ENCODE results near the gene MAP4K4. TPM values are rescaled to one million over a fixed set of nuclear protein-coding genes. Genes with fewer than 3 reads are reported as not detected.

The MAP4K4 gene
- total and polyA plus RNA-seq, 2 donors: 22.4 to 30.9 TPM

DNA sequence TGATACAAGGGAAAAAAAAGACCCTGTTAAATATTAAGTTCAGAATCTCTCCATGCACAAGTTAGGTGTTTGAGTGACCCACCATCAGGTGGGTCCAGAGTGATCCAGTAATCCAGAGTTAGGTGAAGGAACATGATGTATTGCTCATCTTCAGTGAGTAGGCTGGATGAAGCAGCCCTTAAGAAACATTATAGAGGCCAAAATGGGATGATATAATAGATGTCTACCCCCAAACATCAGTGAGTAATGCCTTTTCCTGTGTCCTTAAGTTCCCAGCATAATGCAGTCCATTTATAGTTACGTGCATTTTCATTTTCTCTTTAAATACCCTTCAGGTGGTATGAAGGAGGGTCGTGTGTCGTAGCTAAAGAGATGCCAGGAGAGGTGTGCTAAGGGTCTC lies 89.6 kb downstream of the MAP4K4 start:
- H3K9me3 ChIP-seq (ENCODE audit: control insufficient read depth in 2 of 2, insufficient read depth in 1 of 2, low read length in 1 of 2): no peaks in the 10 kb centered on the region
- 95% methylated on average over 3 of the region's 3 CpGs for WGBS
- H3K4me1 ChIP-seq (ENCODE audit: control insufficient read depth in 2 of 2, insufficient read depth in 2 of 2, low read length in 2 of 2): peaks cover 0 to 3% of the 10 kb centered on the region in 2 donors

DNA sequence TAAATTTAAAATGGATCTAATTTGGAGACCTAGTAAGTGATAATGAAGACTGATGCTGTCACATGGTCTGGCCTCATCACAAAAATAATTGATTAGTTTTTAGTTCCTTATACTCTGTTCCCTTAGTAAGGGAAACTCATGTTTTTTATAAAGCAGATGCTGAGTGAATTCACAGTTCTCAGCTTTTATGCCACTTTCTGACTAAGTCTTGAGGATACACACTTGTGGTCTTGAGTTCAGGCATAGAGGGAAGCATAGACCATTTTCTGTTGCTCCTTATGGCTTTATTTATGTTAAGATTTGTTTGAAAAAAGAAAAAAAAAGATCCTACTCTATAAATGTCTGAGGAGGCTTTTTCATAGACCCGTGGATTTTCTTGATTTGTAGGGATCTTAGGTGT lies 91.1 kb downstream of the MAP4K4 start:
- no peak overlapping the region for H3K27ac ChIP-seq (ENCODE audit: low read depth in 1 of 2, low read length in 1 of 2)
- H3K4me3 ChIP-seq (ENCODE audit: low read length in 2 of 2): no peak overlapping the region
- H3K36me3 ChIP-seq (ENCODE audit: control insufficient read depth in 2 of 2, insufficient read depth in 2 of 2, low read length in 1 of 2): peaks cover 0 to 16% of the 10 kb centered on the region in 2 donors
- no peaks in the 10 kb centered on the region for H3K27me3 ChIP-seq (ENCODE audit: control insufficient read depth in 2 of 2, insufficient read depth in 1 of 2, low read length in 1 of 2)
- H3K9me3 ChIP-seq (ENCODE audit: control insufficient read depth in 2 of 2, insufficient read depth in 1 of 2, low read length in 1 of 2): no peaks in the 10 kb centered on the region
- DNase-seq (ENCODE audit: low read depth in 6 of 9, low spot score in 9 of 9): no peak
- 97% methylated on average over 1 of the region's 1 CpG for WGBS
- no peaks in the 10 kb centered on the region for H3K4me1 ChIP-seq (ENCODE audit: control insufficient read depth in 2 of 2, insufficient read depth in 2 of 2, low read length in 2 of 2)

More for the DNA sequence above, 89.6 kb downstream of the MAP4K4 start:
- Histone ChIP-seq H3K27ac (ENCODE audit: low read depth in 1 of 2, low read length in 1 of 2) (no peak overlapping the region), H3K4me3 (ENCODE audit: low read length in 2 of 2) (no peak overlapping the region), H3K27me3 (ENCODE audit: control insufficient read depth in 2 of 2, insufficient read depth in 1 of 2, low read length in 1 of 2) (no peaks in the 10 kb centered on the region), H3K36me3 (ENCODE audit: control insufficient read depth in 2 of 2, insufficient read depth in 2 of 2, low read length in 1 of 2) (peaks cover 0 to 14% of the 10 kb centered on the region in 2 donors)
- DNase-seq (ENCODE audit: low read depth in 6 of 9, low spot score in 9 of 9): no peak

DNA sequence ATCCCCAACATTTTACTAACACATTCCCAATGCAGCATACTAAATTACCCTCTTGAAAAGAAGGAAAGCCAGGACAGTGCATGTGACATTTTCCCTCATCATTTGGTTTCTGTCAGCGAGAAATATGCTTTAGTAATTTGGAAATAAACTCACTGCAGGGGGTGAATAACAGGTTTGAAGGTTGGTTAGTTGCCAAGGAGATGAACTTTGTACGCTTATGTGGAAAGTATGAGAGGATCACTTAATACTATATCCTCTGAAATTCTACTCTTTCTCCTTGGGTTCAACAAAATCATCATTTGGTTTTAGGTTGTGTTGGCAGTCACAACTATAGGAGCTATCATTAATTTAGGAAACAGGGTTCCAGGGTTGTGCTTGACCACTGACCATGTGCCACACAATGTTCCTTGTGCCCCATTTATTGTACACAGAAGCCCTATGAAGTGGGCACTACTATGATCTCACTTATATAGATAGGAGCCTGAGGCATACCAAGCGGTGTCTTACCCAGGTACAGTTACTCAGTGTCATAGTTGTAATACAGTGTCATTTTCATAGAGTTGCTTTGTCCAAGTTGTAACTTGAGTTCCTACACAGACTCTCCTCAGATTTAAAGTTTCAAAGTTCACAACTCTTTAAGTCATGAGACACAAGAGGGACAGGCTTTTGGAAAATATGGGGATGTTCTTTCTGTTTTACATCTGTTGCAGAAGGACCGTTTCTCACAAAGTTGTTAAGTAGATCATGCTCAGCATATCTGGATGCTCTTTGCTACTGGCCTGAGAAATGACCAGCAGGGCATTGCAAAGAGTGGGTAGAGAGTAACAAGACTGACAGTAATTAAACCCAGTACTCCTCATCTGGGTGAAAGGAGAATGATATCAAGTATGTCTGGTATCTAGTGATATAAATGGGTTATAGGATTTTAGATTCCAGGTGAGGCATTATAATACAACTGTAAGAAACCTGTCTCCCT lies 91.8 kb downstream of the MAP4K4 start:
- WGBS: 96% methylated on average over 4 of the region's 4 CpGs
- H3K4me3 ChIP-seq (ENCODE audit: low read length in 2 of 2): no peak overlapping the region
- H3K36me3 ChIP-seq (ENCODE audit: control insufficient read depth in 2 of 2, insufficient read depth in 2 of 2, low read length in 1 of 2): peaks cover 0 to 16% of the 10 kb centered on the region in 2 donors
- DNase-seq (ENCODE audit: low read depth in 6 of 9, low spot score in 9 of 9): no peak
- no peaks in the 10 kb centered on the region for H3K27me3 ChIP-seq (ENCODE audit: control insufficient read depth in 2 of 2, insufficient read depth in 1 of 2, low read length in 1 of 2)
- no peaks in the 10 kb centered on the region for H3K4me1 ChIP-seq (ENCODE audit: control insufficient read depth in 2 of 2, insufficient read depth in 2 of 2, low read length in 2 of 2)
- H3K27ac ChIP-seq (ENCODE audit: low read depth in 1 of 2, low read length in 1 of 2): no peak overlapping the region
- no peaks in the 10 kb centered on the region for H3K9me3 ChIP-seq (ENCODE audit: control insufficient read depth in 2 of 2, insufficient read depth in 1 of 2, low read length in 1 of 2)

DNA sequence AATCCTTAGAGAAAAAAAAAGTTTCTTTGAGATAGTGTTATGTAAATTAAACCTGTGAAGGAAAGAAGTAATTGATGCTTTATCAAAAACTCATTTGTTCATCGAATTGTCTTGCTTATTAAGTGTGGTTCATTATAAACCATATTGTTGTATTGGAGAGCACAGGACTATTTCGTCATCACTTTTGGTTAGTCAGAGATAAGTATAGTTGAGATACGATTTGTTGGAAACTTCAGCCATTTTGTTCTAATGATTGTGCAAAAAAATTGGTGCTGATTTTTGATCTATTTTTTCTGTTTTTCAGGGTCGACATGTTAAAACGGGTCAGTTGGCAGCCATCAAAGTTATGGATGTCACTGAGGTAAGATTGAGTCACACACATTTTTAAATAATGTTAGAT lies 92.9 kb downstream of the MAP4K4 start:
- peaks cover 0 to 16% of the 10 kb centered on the region in 2 donors for H3K36me3 ChIP-seq (ENCODE audit: control insufficient read depth in 2 of 2, insufficient read depth in 2 of 2, low read length in 1 of 2)
- no peak overlapping the region for H3K4me3 ChIP-seq (ENCODE audit: low read length in 2 of 2)
- no peaks in the 10 kb centered on the region for H3K4me1 ChIP-seq (ENCODE audit: control insufficient read depth in 2 of 2, insufficient read depth in 2 of 2, low read length in 2 of 2)
- no peaks in the 10 kb centered on the region for H3K9me3 ChIP-seq (ENCODE audit: control insufficient read depth in 2 of 2, insufficient read depth in 1 of 2, low read length in 1 of 2)
- no peak for DNase-seq (ENCODE audit: low read depth in 6 of 9, low spot score in 9 of 9)
- no peak overlapping the region for H3K27ac ChIP-seq (ENCODE audit: low read depth in 1 of 2, low read length in 1 of 2)
- H3K27me3 ChIP-seq (ENCODE audit: control insufficient read depth in 2 of 2, insufficient read depth in 1 of 2, low read length in 1 of 2): no peaks in the 10 kb centered on the region
- WGBS: 96% methylated on average over 5 of the region's 5 CpGs

DNA sequence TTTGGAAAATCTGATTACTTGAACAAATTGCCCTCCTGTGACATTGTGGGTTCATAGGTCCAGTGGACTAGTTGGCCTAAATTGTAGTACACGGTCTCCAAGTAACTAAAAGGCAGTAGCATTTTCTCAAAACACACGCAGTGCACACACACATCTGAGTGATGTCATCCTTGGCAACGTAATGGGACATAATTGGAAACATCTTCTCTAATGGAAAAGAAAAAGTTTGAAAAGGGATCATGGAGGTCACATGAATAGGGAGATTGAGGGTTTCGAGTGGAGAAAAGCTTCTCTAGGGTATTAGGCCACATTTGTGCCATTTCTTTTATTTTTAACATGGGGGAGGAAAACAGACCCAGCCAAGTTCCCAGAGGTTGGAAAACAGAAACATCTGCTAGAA lies 93.3 kb downstream of the MAP4K4 start:
- Histone ChIP-seq H3K36me3 (ENCODE audit: control insufficient read depth in 2 of 2, insufficient read depth in 2 of 2, low read length in 1 of 2) (peaks cover 0 to 16% of the 10 kb centered on the region in 2 donors), H3K4me3 (ENCODE audit: low read length in 2 of 2) (no peak overlapping the region), H3K4me1 (ENCODE audit: control insufficient read depth in 2 of 2, insufficient read depth in 2 of 2, low read length in 2 of 2) (no peaks in the 10 kb centered on the region), H3K27me3 (ENCODE audit: control insufficient read depth in 2 of 2, insufficient read depth in 1 of 2, low read length in 1 of 2) (no peaks in the 10 kb centered on the region), H3K27ac (ENCODE audit: low read depth in 1 of 2, low read length in 1 of 2) (no peak overlapping the region), H3K9me3 (ENCODE audit: control insufficient read depth in 2 of 2, insufficient read depth in 1 of 2, low read length in 1 of 2) (no peaks in the 10 kb centered on the region)
- no peak for DNase-seq (ENCODE audit: low read depth in 6 of 9, low spot score in 9 of 9)
- WGBS: 97% methylated on average over 4 of the region's 4 CpGs

DNA sequence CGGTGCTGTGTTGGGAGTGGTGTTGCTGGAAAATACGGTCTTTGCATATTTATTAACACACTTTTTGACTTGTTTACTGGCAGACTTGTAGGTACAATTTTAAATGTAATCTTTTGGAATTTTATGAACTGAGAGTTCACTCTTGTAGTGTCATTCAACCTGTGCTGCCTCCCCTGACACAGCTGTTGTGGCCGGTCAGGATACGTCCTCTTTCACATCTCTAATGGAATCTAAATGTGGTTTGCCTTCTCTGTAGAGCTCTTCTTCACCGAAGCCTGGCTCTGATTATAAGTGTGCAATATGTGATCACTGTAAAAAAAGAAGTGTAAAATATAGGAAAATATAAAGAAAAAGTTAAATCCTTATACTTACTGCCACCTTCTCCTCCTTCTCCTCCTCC lies 94.7 kb downstream of the MAP4K4 start:
- no peak overlapping the region for H3K27ac ChIP-seq (ENCODE audit: low read depth in 1 of 2, low read length in 1 of 2)

DNA sequence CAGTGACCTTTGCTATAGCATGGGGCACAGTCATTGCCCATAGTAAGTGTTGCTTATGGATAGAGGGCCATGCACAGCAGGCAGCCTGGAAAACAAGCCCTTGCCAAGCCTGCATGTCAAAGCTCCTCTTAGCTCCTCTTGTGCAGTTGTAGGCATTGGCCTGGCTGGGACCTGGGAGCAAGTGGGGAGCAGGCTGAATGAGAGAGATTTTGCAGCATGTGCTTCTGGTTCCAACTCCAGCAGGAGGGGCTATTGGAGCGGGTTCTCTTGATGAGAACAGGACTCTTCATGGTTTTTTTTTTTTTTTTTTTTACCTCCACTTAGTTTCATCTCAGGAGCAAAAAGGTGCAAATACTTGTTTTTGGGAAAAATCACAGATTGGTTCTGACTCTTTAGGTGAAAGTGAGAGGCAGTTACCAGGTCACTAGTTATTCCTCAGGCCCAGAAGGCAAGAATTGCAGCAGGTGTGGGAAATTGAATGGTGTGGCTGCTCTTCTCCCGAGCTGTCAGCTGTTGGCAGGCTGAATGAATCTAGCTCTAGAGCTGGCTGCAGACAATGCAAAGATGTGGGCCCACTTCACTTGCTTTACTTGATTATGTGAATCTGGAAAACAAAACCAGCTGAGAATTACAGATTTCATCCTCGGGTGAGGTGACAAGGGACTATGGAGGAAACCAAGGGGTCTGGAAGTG lies 95.9 kb downstream of the MAP4K4 start:
- peaks cover 0 to 3% of the 10 kb centered on the region in 2 donors for H3K4me1 ChIP-seq (ENCODE audit: control insufficient read depth in 2 of 2, insufficient read depth in 2 of 2, low read length in 2 of 2)
- no peak for DNase-seq (ENCODE audit: low read depth in 6 of 9, low spot score in 9 of 9)
- WGBS: 92% methylated on average over 3 of the region's 3 CpGs

More for the DNA sequence above, 94.7 kb downstream of the MAP4K4 start:
- no peak for DNase-seq (ENCODE audit: low read depth in 6 of 9, low spot score in 9 of 9)
- H3K9me3 ChIP-seq (ENCODE audit: control insufficient read depth in 2 of 2, insufficient read depth in 1 of 2, low read length in 1 of 2): no peaks in the 10 kb centered on the region
- peaks cover 0 to 16% of the 10 kb centered on the region in 2 donors for H3K36me3 ChIP-seq (ENCODE audit: control insufficient read depth in 2 of 2, insufficient read depth in 2 of 2, low read length in 1 of 2)
- peaks cover 0 to 2% of the 10 kb centered on the region in 2 donors for H3K4me1 ChIP-seq (ENCODE audit: control insufficient read depth in 2 of 2, insufficient read depth in 2 of 2, low read length in 2 of 2)
- 90% methylated on average over 5 of the region's 5 CpGs for WGBS
- no peaks in the 10 kb centered on the region for H3K27me3 ChIP-seq (ENCODE audit: control insufficient read depth in 2 of 2, insufficient read depth in 1 of 2, low read length in 1 of 2)
- no peak overlapping the region for H3K4me3 ChIP-seq (ENCODE audit: low read length in 2 of 2)

DNA sequence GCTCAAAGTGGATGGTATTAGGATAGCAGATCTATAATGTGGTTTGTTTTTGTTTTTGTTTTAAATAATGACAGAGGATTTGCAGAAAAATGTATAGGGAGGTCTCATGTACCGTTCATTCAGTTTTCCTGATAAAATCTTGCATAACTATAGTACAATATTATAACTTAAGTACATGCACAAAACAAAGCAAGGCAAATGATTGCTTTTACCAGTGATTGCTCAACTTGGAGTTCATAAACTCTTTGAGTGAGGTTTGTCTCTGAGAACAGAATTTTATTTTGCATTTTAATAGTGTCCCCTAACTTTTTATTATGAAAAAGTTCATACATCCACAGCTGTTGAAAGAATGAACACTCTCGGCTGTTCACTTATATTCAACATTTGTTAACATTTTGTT lies 96.6 kb downstream of the MAP4K4 start:
- no peaks in the 10 kb centered on the region for H3K27me3 ChIP-seq (ENCODE audit: control insufficient read depth in 2 of 2, insufficient read depth in 1 of 2, low read length in 1 of 2)
- peaks cover 0 to 16% of the 10 kb centered on the region in 2 donors for H3K36me3 ChIP-seq (ENCODE audit: control insufficient read depth in 2 of 2, insufficient read depth in 2 of 2, low read length in 1 of 2)
- peaks cover 0 to 3% of the 10 kb centered on the region in 2 donors for H3K4me1 ChIP-seq (ENCODE audit: control insufficient read depth in 2 of 2, insufficient read depth in 2 of 2, low read length in 2 of 2)
- 97% methylated on average over 2 of the region's 2 CpGs for WGBS
- no peak overlapping the region for H3K4me3 ChIP-seq (ENCODE audit: low read length in 2 of 2)
- no peak for DNase-seq (ENCODE audit: low read depth in 6 of 9, low spot score in 9 of 9)
- no peaks in the 10 kb centered on the region for H3K9me3 ChIP-seq (ENCODE audit: control insufficient read depth in 2 of 2, insufficient read depth in 1 of 2, low read length in 1 of 2)
- H3K27ac ChIP-seq (ENCODE audit: low read depth in 1 of 2, low read length in 1 of 2): no peak overlapping the region

More for the DNA sequence above, 95.9 kb downstream of the MAP4K4 start:
- Histone ChIP-seq H3K27me3 (ENCODE audit: control insufficient read depth in 2 of 2, insufficient read depth in 1 of 2, low read length in 1 of 2) (no peaks in the 10 kb centered on the region), H3K36me3 (ENCODE audit: control insufficient read depth in 2 of 2, insufficient read depth in 2 of 2, low read length in 1 of 2) (peaks cover 0 to 16% of the 10 kb centered on the region in 2 donors), H3K9me3 (ENCODE audit: control insufficient read depth in 2 of 2, insufficient read depth in 1 of 2, low read length in 1 of 2) (no peaks in the 10 kb centered on the region), H3K27ac (ENCODE audit: low read depth in 1 of 2, low read length in 1 of 2) (no peak overlapping the region), H3K4me3 (ENCODE audit: low read length in 2 of 2) (no peak overlapping the region)

DNA sequence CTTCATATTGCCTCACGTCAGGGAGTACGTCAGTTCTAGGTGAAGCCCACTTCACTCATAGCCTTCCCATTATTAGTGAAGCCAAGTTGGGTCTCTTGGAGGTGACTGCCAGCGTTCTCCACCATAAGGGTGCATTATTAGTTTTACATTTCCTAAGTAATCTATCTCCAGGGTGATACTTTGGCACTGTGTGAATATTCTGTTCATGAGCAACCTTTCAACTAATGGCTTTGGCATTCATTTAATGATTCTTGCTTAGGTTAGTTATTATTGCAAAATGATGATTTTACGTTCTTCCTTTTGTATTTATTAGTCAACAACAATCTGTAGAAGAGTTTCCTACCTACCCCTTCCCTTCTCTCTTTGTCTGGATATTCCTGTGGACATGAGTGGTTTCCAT lies 97.5 kb downstream of the MAP4K4 start:
- Histone ChIP-seq H3K4me3 (ENCODE audit: low read length in 2 of 2) (no peak overlapping the region), H3K9me3 (ENCODE audit: control insufficient read depth in 2 of 2, insufficient read depth in 1 of 2, low read length in 1 of 2) (no peaks in the 10 kb centered on the region), H3K36me3 (ENCODE audit: control insufficient read depth in 2 of 2, insufficient read depth in 2 of 2, low read length in 1 of 2) (peaks cover 2 to 16% of the 10 kb centered on the region in 2 donors), H3K27me3 (ENCODE audit: control insufficient read depth in 2 of 2, insufficient read depth in 1 of 2, low read length in 1 of 2) (no peaks in the 10 kb centered on the region), H3K27ac (ENCODE audit: low read depth in 1 of 2, low read length in 1 of 2) (no peak overlapping the region), H3K4me1 (ENCODE audit: control insufficient read depth in 2 of 2, insufficient read depth in 2 of 2, low read length in 2 of 2) (peaks cover 0 to 9% of the 10 kb centered on the region in 2 donors)
- DNase-seq (ENCODE audit: low read depth in 6 of 9, low spot score in 9 of 9): no peak
- WGBS: 95% methylated on average over 4 of the region's 4 CpGs
